GM18907 (cell line): ENCODE results near the gene MARK2.
"Not testable (repeated sequence)": the region's sequence is repeated elsewhere in the genome, so short reads cannot be mapped to it uniquely, and the experiment has no call there.

Source experiments
- ATAC-seq: cut with Tn5 transposase; IDR thresholded peaks from one replicate; pipeline ENCODE4 v1.9.1; 2021; ENCODE audit warnings: mild to moderate bottlenecking, moderate library complexity; ENCODE audit not compliant: unreplicated experiment

Gene MARK2

DNA sequence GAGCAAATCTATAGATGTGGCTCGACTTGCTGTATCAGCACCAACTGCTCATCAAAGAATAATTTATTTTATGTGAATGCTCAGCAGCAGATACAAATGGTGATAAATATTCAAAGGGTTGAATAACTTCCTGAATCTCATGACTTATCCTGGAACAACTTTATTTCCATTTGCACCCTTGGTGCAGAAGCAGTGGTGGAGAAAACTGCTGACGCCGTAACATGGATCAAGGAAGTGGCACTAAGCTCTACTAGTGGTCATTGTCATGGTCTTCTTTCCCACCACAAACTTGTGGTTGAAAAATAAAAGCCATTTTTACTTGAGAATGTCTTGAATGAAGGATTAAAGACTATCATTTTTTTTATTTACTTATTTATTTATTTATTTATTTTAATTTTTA lies 14.6 kb downstream of the MARK2 start:
- no peak for ATAC-seq

DNA sequence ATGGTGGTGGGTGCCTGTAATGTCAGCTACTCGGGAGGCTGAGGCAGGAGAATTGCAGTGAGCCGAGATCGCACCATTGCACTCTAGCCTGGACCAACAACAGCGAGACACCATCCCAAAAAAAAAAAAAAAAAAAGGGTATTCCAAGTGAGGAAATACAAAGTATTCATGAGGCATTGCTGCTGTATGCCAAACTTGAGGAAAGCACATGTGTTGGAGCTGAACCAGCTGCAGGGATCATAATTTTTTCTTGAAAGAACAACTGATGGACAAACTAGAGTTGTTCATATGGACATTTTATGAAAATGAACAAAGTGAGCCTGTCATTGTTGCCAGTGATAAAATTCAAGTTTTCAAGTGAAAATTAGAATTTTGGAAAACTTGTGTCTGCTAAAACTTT lies 15.8 kb downstream of the MARK2 start:
- no peak for ATAC-seq

DNA sequence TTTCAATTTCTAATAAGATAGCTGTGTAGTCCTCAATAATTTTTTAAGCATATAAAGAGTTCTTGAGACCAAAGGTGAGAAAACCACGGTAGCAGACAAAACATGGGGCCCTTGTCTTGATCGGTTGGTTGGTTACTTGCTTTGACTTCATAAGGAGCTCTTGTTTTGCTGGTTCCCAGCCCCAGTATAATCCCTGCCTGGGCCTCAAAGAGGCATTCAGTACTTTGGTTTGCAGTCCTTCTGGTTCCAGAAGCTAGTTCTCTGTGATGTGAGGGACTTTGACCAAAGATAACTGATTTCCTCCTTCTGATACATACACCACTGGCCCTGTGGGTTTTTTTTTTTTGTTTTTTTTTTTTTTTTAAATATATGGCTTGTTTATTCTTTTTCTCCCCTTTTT lies 17.1 kb downstream of the MARK2 start:
- ATAC-seq: no peak

GRCh38 chr11:63858628-63859550 lies 20.0 kb downstream of the MARK2 start:
- ATAC-seq: no peak

DNA sequence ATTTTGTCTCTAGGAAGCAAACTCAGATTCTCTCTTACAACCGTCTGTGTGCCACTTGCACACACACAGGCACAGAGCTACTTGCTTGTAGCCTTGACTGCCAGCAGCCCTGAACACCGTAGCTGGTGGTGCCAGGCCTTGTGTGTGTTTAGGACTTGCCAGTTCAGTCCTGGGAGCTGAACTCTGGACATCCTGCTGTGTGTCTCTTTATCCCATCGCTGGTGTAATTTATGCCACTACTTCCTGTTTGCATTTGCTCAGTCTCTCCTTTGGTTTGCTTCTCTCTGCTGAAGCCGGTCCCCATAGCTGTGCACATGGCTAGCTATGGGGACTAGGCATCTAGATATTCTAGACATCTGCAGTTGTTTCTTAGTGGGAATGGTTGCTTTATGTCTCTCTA lies 24.0 kb downstream of the MARK2 start:
- ATAC-seq: no peak

- ATAC-seq: not testable (repeated sequence)
Observed at GRCh38 chr11:63863620-63864019, 24.7 kb downstream of the MARK2 start.

DNA sequence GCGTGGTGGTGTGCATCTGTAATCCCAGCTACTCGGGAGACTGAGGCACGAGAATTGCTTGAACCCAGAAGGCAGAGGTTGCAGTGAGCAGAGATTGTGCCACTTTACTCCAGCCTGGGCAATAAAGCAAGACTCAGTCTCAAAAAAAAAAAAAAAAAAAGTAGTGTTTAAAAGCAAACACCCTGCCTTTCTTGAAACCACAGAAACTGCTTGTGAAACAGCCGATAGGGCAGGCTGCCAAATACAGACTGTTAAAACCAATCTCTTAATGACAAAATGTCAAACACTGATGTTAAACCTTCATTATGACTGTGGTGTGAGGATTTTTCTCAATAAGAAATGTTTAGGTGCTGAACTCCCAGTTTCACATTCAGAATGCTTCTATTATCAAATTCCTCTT lies 27.3 kb downstream of the MARK2 start:
- ATAC-seq: no peak

DNA sequence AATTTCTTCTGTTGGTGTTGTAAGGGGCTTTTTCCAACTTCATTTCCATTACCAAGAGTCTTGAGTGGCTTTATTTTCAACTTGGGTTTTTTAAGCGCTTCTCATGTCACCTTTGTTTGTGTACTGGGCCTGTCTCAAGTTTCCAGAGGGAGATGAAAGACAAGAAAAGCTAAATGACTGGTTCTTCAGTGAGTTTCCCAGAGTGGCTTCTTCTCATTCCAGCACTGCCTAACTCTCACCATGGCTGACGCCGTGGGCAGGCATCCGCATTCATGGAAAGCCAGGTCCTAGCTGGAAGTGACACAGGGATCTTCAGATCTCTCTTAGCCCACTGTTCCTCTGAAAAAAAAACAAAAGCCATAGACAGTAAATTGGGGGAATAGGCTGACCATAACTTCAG lies 28.6 kb downstream of the MARK2 start:
- ATAC-seq: no peak

DNA sequence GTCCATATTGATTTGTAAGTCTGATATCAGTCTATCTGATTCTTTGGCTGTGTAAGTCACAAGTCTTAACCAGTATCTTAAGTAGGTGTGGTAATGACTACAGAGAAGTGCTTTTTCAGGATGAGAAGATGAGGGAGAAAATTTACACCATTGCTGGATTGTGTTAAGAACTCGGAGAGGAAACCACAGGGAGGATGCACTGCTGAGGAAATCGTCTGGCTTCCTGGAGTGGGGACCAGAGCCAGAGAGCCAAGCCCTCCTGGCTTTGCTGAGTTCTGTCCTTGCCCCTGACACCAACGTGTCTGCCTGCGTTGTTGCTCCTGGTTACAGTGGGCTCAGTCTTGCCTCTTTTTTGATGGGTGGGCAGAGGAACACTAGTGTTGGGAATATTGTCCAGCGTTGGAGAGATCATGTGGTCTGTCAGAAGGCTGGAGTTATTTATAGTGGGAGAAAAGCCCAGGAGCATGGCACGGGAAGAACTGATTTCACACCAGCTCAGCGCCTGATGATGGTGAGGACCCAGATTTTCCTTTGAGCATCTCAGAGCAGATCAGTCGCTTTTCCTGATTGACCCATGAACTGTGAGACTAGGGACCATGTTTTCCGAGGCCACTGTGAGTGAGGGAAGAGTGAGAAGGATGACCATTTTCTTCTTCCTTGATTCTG lies 29.6 kb downstream of the MARK2 start:
- ATAC-seq: no peak

DNA sequence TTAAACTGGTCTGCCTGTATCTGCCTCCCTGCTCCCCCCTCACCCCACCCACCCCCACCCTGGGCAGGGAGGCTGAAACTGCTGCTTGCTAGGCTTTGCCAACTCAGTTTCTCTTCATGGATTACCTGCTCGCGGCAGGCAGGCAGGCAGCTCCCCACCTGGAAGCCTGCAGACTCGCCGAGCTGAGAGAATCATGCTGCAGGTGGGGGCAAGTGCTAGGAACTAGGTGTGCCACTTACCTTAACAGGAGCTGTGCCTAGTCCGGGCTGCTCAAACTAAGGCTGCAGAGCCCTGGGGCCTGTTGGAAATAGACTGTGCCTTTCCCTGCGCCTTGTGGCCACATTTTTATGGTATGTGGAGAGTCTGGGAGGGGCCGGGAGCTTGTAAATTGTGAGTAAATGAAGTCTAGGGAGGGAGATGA lies 30.3 kb downstream of the MARK2 start:
- ATAC-seq: no peak

DNA sequence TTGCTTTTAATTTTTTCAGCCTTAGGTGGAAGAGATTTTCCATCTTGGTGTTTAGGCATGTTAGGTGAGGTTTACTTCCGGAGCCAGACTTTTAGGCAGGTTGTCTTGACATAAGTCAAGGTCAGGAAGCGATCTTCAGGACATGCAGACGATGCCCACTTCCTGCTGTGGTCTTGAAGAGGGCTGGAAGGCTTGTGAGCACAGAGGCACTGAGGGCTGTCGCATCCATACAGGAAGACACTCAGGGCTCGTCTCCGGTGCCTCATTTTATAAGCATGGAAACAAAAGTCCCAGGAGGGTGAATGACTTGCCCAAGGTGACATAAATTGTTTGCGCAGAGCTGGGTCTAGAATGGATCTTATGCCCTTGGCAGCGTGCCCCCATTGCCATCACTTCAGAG lies 30.8 kb downstream of the MARK2 start:
- ATAC-seq: no peak

GRCh38 chr11:63870351-63871140 lies 31.6 kb downstream of the MARK2 start:
- ATAC-seq: no peak

- ATAC-seq: peak; percentile 89
Observed at GRCh38 chr11:63871962-63872799, 33.3 kb downstream of the MARK2 start.

GRCh38 chr11:63872800-63873197 lies 33.9 kb downstream of the MARK2 start:
- ATAC-seq: no peak

- ATAC-seq: no peak
Observed at GRCh38 chr11:63873311-63873710, 34.4 kb downstream of the MARK2 start.

DNA sequence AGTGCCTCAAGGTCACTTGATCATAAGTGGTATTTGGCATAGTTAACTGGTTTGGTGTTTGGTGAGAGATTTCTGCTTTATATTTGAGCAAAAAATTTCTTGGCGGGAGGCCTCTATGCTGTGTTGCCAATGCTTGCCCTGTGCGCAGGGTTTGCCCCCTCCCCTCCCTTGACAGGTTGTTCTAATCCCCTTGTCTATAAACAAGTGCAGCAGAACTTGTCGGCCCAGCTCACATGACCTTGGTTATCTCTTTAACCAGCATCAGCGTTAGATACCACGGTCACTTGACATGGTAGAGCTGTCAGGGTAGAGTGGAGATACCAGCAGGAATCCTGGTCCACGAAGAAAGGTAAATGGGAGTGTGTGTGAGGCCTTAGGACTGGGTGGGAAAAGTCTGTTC lies 35.6 kb downstream of the MARK2 start:
- no peak for ATAC-seq

DNA sequence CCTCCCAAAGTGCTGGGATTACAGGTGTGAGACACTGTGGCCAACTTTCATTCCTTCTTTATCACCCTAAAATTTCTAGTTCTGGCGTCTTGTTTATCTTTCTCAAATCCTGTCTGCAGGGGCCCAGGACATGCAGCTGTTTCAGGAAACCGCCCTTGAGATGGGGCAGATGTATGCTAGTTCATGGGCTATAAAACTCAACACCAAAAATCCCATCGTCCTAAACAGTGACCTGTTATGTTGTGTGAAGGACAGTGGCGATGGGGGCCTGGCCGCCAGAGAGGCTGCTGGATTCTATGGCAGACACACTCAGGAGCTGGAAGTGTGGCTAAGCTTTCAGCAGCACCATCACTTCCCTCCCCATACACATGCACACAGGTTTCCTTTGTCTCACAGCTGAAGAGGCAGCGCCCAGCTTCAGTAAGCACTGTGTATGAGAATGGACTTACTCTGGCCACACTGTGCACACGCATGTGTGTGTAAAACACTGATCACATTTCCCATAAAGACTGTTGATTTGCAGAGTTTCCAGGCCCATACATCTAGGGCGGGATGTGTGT lies 36.7 kb downstream of the MARK2 start:
- no peak for ATAC-seq

DNA sequence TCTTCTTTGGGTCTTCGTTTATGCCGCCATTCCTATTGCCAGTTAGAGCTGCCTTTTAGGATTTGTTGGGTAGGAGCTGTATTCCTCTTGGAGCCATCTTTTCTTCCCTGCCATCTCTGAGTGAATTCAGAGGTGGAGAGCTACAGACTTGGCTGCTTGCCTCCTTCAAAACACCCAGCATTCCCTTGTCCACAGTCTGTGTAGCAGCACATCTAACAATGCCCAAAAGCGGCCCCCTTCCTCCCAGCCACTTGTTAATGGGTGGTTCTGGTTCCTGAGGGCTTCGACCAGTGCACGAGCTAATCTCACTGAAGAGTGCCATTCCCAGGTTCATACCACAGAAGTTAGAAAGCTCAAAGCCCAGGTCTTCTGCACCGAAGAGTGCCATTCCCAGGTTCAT lies 37.7 kb downstream of the MARK2 start:
- no peak for ATAC-seq

GRCh38 chr11:63877658-63878241 lies 38.8 kb downstream of the MARK2 start:
- ATAC-seq: no peak
